Right atrium auricular region (tissue), 2 donors: ENCODE data around the gene ZNF423. TPM values are rescaled to one million over a fixed set of nuclear protein-coding genes. Genes with fewer than 3 reads are reported as not detected.

Source experiments
- DNase-seq: peaks from one replicate; pipeline ENCODE4 v3.0.0-alpha.2; 2019; ENCODE audit warnings: low spot score
- H3K27ac ChIP-seq, 2 donors: fragments of 200-600 bp; sonication (generic); 1 replicate in 1 of 2; 2 replicates in 1 of 2; pipeline ENCODE4 v1.5.1; 2016 to 2019
- H3K27me3 ChIP-seq, 2 donors: fragments of 200-600 bp; sonication (generic); one replicate each; pipeline versions ENCODE4 v1.5.1 to v1.6.0; 2017 to 2019
- H3K36me3 ChIP-seq: fragments of 200-600 bp; sonication (generic); one replicate; pipeline ENCODE4 v1.5.1; 2016
- H3K4me1 ChIP-seq, 2 donors: fragments of 200-600 bp; sonication (generic); one replicate each; pipeline versions ENCODE4 v1.5.1 to v1.6.0; 2017 to 2019
- H3K4me3 ChIP-seq, 2 donors: fragments of 200-600 bp; sonication (generic); 1 replicate in 1 of 2; 2 replicates in 1 of 2; pipeline ENCODE4 v1.5.1; 2017 to 2019; ENCODE audit warnings: mild to moderate bottlenecking in 1 of 2, moderate library complexity in 1 of 2
- H3K9me3 ChIP-seq, 2 donors: fragments of 200-600 bp; sonication (generic); one replicate each; pipeline ENCODE4 v1.5.1; 2019
- total RNA-seq, 2 donors: library from RNA; depleted of rRNA; stranded (reverse); fragments of >200 nt; gene quantifications; one replicate each; pipeline ENCODE4 v1.1.0, GENCODE V29; 2016
- TF ChIP-seq, protein P1 (sequence below), 2 donors: fragments of 200-600 bp; sonication (generic); IDR thresholded peaks; one replicate each; pipeline ENCODE4 v1.5.1; 2019; ENCODE audit warnings: antibody characterized with exemption in 2 of 2

ZNF423 gene
- total RNA-seq, 2 donors from 2014 or later = 8.5 to 10.7 TPM

DNA sequence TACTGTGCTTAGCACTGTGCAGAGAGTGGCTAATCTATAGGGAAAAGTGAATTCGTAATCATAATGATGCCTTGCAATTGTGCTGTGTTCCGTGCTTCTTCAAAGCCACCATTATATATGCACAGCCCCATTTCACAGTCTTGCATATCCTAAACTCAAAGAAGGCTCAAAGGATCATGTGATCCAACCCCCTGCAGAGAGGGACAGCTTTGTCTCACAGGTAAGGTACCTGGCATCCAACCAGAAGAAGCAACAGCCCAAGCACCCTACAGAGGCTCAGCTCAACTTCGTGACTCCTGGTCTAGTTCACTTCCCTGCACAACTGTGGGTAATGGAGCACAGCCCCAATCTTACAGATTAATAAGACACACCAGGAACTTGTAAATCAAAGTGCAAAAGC, 124.0 kb downstream of the ZNF423 start:
- H3K27ac ChIP-seq = no peak overlapping the region
- no peak overlapping the region for H3K4me3 ChIP-seq
- no peaks in the 10 kb centered on the region for H3K27me3 ChIP-seq
- TF ChIP-seq, protein P1, sequence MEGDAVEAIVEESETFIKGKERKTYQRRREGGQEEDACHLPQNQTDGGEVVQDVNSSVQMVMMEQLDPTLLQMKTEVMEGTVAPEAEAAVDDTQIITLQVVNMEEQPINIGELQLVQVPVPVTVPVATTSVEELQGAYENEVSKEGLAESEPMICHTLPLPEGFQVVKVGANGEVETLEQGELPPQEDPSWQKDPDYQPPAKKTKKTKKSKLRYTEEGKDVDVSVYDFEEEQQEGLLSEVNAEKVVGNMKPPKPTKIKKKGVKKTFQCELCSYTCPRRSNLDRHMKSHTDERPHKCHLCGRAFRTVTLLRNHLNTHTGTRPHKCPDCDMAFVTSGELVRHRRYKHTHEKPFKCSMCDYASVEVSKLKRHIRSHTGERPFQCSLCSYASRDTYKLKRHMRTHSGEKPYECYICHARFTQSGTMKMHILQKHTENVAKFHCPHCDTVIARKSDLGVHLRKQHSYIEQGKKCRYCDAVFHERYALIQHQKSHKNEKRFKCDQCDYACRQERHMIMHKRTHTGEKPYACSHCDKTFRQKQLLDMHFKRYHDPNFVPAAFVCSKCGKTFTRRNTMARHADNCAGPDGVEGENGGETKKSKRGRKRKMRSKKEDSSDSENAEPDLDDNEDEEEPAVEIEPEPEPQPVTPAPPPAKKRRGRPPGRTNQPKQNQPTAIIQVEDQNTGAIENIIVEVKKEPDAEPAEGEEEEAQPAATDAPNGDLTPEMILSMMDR (IDR thresholded peaks at IDR 0.05) = no peak
- peaks cover 0 to 7% of the 10 kb centered on the region in 2 donors for H3K4me1 ChIP-seq
- peaks cover 0 to 7% of the 10 kb centered on the region in 2 donors for H3K9me3 ChIP-seq
- DNase-seq = no peak
- H3K36me3 ChIP-seq = no peaks in the 10 kb centered on the region

- TF ChIP-seq, protein P1 (IDR thresholded peaks at IDR 0.05) = no peak
- H3K9me3 ChIP-seq = peaks cover 0 to 7% of the 10 kb centered on the region in 2 donors
Observed at GRCh38 chr16:49730772-49731171, 125.1 kb downstream of the ZNF423 start.

DNA sequence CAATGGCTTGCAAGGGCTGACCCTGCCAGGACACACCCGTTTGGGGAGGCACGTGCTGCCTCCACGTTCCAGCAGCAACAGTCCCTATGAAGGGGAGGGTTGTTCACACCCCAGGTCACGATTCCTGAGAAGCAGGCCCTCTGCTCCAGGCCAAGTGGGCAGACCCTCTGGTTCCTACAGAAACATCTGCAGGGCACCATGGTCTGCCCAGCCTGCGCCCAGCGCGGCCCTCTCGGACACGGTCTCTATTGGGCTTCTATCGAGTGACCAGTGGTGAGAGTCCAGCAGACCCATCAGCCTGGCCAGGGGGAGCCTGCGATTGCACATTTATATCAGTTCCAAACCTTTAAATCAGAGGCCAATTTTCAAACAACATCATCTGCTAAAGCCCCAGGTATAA, 128.3 kb downstream of the ZNF423 start:
- Histone ChIP-seq H3K4me1 (no peaks in the 10 kb centered on the region), H3K4me3 (no peak overlapping the region), H3K27ac (no peak overlapping the region), H3K9me3 (peaks cover 0 to 7% of the 10 kb centered on the region in 2 donors), H3K27me3 (no peaks in the 10 kb centered on the region), H3K36me3 (no peaks in the 10 kb centered on the region)
- no peak for DNase-seq
- TF ChIP-seq, protein P1 (IDR thresholded peaks at IDR 0.05) = no peak

More at GRCh38 chr16:49730772-49731171, 125.1 kb downstream of the ZNF423 start:
- H3K4me3 ChIP-seq = no peak overlapping the region
- H3K27me3 ChIP-seq = no peaks in the 10 kb centered on the region
- H3K4me1 ChIP-seq = peaks cover 0 to 7% of the 10 kb centered on the region in 2 donors
- no peaks in the 10 kb centered on the region for H3K36me3 ChIP-seq
- H3K27ac ChIP-seq = no peak overlapping the region
- DNase-seq = no peak

DNA sequence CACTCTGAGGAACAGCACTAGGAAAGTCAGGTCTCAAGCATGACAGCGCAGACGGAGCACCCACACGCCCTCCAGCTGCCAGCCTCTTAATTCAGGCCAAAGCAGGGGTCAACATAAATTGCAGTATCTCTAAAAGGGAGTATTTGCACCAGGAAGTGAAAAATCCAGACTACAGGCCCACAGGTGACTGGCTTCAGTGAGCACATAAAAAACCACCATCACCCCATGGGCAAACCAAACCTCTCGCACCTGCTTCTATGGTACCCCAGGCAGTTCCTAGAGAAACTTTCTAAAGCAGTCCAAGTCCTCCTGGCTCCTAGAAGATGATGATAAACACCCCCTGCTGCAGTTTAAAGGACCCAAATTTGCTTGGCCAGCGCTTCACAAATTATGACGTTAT, 129.8 kb downstream of the ZNF423 start:
- no peaks in the 10 kb centered on the region for H3K4me1 ChIP-seq
- TF ChIP-seq, protein P1 (IDR thresholded peaks at IDR 0.05) = no peak
- no peaks in the 10 kb centered on the region for H3K27me3 ChIP-seq
- H3K9me3 ChIP-seq = peaks cover 0 to 7% of the 10 kb centered on the region in 2 donors
- no peak for DNase-seq
- H3K36me3 ChIP-seq = no peaks in the 10 kb centered on the region
- H3K27ac ChIP-seq = no peak overlapping the region
- H3K4me3 ChIP-seq = no peak overlapping the region

DNA sequence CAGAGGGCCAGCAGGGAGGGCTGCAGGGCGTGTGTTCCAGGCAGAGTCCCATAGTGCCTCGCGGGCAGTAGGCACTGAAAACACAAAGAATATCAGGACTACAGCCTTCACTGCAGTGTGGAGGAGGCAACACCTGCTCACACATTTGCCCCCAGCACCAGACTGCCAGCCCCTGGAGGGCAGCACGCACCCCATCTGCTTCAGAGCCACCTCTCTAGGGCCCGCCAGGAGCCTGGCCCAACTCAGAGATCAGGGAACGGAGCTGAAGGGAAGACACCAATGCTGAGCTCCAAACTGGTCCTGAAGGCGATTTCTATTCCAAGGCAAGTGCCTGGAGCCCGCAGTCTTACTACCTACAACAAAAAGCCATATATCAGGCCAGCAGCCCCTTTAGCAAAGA, 130.3 kb downstream of the ZNF423 start:
- H3K4me3 ChIP-seq = no peak overlapping the region
- H3K27ac ChIP-seq = no peak overlapping the region
- peaks cover 0 to 7% of the 10 kb centered on the region in 2 donors for H3K9me3 ChIP-seq
- no peaks in the 10 kb centered on the region for H3K4me1 ChIP-seq
- no peaks in the 10 kb centered on the region for H3K36me3 ChIP-seq
- H3K27me3 ChIP-seq = no peaks in the 10 kb centered on the region
- DNase-seq = no peak
- TF ChIP-seq, protein P1 (IDR thresholded peaks at IDR 0.05) = no peak

DNA sequence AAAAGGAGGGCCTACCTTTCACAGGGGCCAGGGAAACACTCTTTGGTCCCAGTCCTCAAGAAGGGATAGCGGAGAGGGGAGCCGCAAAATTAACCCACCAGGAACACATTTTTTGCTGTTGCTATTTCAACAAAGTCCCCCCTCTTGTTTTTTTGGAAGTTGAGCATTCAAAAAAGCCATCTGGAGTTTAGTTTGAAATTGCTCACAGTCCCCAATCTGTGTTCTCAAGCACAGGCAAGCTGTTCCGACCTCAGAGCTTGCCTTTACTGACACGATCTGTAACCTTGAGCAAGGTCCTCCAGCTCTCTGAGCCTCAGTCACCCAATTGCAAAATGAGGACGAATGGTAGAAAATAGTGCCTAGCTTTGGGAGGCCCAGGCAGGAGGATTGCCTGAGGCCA, 131.1 kb downstream of the ZNF423 start:
- TF ChIP-seq, protein P1 (IDR thresholded peaks at IDR 0.05) = no peak
- Histone ChIP-seq H3K27ac (no peak overlapping the region), H3K27me3 (no peaks in the 10 kb centered on the region), H3K4me3 (no peak overlapping the region), H3K4me1 (no peaks in the 10 kb centered on the region), H3K36me3 (no peaks in the 10 kb centered on the region), H3K9me3 (peaks cover 0 to 3% of the 10 kb centered on the region in 2 donors)
- no peak for DNase-seq
